HG03196 (cell line): ENCODE results near the gene DAGLB.
A peak's percentile ranks its signal among the peaks of the same experiment; 100 is the strongest.

Source experiments
- ATAC-seq: cut with Tn5 transposase; IDR thresholded peaks from one replicate; pipeline ENCODE4 v1.9.1; 2021; ENCODE audit not compliant: unreplicated experiment

Gene DAGLB, protein sequence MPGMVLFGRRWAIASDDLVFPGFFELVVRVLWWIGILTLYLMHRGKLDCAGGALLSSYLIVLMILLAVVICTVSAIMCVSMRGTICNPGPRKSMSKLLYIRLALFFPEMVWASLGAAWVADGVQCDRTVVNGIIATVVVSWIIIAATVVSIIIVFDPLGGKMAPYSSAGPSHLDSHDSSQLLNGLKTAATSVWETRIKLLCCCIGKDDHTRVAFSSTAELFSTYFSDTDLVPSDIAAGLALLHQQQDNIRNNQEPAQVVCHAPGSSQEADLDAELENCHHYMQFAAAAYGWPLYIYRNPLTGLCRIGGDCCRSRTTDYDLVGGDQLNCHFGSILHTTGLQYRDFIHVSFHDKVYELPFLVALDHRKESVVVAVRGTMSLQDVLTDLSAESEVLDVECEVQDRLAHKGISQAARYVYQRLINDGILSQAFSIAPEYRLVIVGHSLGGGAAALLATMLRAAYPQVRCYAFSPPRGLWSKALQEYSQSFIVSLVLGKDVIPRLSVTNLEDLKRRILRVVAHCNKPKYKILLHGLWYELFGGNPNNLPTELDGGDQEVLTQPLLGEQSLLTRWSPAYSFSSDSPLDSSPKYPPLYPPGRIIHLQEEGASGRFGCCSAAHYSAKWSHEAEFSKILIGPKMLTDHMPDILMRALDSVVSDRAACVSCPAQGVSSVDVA

DNA sequence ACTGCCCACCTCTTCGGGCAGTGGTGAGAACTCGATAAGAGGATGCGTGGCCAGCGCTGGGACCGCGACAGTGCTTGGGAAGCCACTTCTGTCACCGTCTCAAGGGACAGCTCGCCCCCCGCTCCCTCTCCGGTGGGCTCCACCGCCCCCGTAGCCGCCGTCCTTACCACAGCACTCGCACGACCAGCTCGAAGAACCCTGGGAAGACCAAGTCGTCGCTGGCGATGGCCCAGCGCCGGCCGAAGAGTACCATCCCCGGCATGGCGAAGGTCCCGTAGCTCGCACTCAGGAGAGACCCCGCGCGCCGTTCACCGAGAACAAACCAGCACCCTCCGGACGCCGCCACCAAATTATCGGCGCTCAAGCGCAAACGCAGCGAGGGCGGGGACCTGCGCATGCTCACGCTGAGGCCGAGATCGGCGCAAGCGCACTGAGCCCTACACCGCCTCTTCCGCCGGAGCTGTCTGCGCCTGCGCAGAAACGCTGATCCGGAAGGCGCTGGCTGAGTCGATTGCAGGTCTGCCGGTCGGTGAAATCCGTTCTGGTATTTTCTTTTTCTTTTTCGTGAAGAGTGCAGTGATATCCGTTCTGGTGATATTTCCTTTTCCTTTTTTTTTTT lies at the start of gene DAGLB:
Gene DAGLB (minus strand): TSS at position 374 of the 619 bp plus-strand sequence. CDS start 112 bp downstream, at position 262.
- peak; percentile 71 for ATAC-seq

DNA sequence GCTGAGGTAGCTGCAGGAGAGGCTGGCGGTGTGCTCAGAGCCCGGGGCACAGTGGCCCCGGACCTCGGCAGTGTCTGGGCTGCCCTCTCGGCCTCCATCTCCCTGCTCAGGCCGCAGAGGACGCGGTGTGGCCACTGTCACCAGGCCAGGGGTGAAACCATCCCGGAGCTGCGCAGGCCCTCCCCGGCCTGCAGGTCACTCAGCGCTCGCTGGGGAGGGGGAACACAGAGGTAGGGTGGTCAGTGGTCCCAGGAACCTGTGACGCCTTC lies 49.8 kb upstream of the DAGLB start:
- no peak for ATAC-seq

DNA sequence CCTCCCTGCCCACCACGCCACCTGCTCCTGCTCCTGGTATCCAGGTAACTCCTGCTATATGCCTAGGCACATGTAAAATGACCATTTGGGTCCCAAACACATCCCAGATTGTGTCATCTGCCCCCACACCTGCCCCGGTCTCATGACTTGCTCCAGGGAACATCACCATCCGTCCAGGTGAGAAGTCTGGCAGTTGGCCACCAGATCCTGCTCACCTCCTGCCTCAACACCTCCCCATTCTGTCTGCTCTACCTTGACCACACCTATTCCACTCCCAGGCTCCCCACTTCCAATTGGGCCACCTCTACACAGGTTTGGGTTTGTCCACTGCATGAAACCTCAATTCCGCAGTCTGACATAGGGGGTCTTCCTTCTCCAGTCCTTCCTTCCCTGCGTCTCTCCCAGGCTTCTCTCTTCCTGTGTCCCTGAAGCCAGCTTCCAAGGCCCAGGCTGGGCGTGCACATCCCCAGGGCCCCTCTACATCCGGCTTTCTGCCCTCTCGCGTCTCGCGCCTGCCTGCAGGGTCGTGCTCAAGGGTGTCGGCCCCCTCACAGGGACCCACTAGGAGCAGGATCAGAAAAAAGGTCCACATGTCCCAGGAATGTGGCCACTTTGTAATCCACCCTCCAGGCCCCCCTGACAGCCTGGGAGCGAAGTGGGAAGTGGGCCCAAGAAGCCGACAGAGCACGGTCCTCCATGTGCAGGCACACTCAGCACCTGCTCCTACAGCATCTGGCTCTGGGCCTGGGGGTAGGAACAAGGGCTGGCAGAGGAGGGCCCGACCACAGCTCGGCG lies 49.3 kb upstream of the DAGLB start:
- no peak for ATAC-seq

DNA sequence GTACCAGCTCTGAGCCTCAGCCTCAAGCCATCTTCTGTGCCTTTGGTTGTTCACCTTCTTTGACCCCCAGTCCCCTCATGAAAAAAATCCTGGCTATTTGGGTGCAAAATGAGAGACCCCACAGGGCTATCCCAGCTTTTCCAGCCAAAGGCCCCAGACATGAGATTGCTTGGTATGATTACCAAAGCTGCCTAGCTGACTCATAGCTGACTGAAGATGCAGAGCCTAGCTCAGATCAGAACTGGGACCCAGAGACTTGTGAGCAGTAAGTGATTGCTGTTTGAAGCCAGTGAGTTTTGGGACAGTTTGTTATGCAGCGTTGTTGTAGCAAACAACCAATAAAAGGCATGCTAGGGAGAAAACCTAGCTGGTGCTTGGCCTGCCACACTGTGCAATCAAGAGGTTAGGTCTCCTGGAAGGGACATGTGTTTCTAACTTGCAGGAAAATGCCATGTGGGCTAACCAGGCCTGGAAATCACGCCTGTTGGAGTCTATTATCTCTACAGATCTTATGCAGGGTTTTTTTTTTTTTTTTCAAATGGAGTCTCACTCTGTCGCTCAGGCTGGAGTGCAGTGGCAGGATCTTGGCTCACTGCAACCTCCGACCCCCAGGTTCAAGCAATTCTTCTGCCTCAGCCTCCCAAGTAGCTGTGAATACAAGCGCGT lies 48.0 kb upstream of the DAGLB start:
- no peak for ATAC-seq

DNA sequence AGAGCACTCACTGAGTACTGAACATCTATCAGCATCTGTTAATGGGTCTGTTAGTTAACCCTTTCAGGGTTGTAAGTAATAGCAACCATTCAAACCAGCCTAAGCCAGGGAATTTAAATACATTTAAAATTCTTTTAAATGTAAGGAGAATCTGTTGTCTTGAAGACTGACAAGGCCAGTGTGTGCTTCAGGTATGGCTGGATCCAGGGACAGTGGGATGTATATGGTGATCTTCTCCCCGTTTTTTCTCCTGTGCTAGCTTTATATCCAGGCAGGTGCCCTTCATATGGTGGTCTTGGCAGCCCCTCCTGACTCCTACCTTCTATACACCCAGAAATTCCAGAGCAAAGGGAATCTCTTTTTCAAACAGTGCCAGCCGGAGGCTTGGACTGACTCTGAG lies 46.6 kb upstream of the DAGLB start:
- ATAC-seq = no peak

DNA sequence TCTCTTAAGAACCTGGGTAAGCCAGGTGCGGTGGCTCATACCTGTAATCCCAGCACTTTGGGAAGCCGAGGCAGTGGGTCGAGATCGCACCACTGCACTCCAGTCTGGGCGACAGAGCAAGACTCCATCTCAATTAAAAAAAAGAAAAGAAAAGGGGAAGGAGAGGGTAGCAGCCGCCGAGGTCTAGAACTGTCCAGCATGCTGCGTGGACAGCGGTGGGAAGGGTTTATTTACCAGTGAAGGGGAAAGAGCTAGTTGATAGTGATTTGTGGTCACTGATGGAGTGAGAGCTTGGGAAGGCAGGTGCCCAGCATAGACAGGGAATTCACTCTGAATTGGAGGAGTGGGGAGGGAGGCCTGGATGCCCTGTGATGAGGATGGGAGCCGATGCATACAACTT lies 43.4 kb upstream of the DAGLB start:
- no peak for ATAC-seq

DNA sequence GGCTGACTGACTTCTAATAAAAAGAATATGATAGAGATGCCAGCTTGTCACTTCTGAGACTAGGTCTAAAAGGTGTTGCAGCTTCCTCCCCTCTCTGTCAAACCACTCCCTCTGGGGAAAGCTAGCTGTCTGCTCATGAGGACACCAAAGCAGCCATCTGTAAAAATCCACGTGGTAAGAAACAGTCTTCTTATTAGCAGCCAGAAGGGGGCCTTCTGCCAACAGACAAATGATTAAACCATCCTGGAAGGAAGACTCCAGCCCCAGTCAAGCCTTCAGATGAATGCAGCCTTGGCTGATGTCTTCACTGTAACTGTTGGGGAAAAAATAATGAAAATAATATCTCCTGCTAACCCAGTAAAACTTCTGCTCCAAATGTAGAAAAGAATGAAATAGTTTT lies 41.9 kb upstream of the DAGLB start:
- ATAC-seq = no peak

DNA sequence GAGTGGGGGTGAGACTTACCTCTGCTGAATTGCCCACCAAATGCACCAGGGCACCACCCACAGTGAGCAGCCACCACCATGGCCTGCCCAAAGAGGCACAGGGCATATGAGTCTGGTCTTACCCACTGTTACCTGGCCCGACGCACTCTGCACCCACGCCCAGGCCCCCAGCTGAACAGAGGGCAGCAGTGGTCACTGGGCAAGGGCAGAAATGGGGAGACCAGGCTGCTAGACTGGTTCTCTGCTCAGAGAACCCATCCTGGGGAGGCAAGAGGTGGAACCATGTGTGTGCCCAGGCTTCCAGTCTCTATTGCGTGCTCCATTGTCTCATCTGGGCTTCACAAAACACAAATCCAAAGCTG lies 39.4 kb upstream of the DAGLB start:
- no peak for ATAC-seq

DNA sequence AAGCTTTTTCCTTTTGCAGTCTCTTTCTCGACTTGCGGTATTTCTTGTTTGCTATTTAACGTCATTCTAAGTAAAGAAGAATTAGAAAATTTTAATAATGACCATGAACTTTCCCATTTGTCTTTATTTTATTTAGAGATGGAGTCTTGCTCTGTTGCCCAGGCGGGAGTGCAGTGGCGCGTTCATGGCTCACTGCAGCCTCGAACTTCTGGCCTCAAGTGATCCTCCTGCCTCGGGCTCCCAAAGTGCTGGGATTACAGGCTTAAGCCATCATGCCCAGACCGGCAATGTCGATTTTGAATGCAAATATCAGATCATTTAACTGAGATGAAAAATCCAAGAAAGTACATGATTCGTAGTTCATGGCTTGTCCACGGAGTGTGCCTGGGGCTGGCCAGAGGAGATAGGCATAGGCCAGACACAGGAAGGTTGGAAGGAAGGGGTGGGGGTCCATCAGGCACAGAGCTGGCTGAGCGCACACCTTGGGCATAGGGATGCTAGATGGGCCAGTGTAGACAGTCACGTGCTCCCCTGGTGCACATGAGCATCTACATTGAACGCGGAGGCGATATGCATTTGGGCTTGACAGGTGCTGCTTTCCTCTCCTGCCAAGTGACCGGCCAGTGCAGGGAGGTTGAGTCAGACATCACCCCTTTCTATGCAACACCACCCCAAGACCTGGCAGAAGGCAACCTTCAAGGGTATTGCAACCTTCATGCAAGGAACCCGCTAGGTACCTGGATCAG lies 38.9 kb upstream of the DAGLB start:
- no peak for ATAC-seq

DNA sequence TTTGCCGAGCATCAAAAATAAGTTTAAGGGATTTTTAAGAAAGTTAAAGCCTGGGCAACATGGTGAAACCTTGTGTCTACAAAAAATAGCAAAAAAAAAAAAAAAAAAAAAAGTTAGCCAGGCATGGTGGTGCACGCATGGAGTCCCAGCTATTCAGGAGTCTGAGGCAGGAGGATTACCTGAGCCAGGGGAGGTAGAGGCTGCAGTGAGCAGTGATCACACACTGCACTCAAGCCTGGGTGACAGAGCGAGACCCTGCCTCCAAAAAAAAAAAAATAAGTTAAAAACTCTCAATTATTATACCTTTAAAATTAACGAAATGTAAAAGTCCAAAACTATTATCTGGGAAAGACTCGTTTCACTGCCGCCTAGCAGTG lies 35.0 kb upstream of the DAGLB start:
- ATAC-seq = no peak

DNA sequence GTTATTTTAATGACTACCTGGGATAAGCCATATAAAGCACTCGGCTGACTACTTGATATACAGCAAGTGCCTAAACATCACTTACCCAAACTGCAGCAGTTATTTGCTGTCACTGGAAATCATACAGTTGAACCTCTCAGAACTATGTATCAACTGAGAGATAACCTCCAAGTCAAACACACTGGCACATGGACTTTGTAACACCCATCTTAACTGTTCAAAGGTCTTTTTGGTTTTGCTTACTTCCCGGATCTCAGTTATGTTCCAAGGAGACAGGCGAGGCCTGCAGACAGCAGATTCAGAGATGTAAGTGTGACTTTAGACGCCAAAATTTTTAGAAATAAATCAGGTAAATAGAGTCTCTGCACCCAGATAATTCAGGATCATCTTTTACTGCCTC lies 34.6 kb upstream of the DAGLB start:
- ATAC-seq = no peak

DNA sequence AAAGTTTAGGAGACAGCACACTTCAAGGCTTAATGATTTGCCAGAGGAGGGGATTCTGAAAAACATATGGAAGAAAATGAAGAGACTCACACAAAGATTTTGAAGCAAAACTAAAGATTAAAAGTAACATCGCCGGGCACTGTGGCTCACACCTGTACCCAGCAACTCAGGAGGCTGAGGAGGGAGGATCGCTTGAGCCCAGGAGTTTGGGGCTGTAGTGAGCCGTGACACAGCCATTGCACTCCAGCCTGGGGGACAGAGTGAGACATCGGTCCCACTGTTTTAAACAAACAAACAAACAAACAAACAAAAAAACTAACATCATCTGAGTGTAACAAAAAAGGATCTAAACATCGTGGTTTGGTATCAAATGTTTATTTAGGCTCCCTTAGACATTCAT lies 33.7 kb upstream of the DAGLB start:
- no peak for ATAC-seq

DNA sequence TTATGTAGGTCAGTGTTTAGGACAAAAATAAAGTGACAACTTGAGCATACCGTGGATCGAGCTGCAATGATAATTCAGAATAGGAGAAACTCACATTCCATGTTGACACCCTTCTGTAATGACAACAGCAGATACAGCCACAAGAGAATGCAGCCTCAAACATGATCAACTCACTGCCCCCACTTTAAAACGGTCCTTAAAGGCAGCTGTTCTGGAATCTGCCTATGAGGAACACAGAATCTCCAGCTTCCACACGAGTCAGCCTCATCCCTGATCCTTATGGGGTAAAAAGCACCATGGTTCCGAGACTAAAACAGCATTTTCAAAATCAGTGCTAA lies 32.5 kb upstream of the DAGLB start:
- ATAC-seq = no peak

DNA sequence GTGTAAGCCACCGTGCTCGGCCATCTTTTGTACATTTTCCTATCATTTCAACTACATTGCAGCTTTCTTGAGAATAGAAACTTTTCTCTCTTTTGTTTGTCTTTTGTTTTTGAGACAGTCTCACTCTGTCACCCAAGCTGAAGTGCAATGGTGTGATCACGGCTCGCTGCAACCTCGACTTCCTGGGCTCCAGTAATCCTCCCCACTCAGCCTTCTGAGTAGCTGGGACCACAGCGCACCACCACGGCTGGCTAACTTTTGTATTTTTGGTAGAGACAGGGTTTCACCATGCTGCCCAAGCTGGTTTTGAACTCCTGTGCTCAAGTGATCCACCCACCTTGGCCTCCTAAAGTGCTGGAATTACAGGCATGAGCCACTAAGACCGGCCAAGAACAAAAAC lies 31.3 kb upstream of the DAGLB start:
- ATAC-seq = no peak

DNA sequence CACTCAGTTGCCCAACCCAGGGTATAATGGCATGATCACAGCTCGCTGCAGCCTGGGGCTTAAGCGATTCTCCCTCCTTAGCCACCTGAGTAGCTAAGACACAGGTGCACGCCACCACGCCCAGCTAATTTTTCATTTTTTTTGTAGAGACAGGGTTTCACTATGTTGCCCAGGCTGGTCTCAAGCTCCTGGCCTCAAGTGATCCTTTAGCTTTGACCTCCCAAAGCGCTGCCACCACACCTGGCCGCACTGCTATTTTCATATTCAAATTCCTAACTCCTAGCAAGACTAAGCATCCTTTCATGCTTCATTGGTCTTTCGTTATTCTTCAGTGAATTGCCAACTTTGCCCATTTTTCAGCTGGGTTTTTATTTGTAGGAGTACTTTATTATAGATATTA lies 30.4 kb upstream of the DAGLB start:
- ATAC-seq = no peak

DNA sequence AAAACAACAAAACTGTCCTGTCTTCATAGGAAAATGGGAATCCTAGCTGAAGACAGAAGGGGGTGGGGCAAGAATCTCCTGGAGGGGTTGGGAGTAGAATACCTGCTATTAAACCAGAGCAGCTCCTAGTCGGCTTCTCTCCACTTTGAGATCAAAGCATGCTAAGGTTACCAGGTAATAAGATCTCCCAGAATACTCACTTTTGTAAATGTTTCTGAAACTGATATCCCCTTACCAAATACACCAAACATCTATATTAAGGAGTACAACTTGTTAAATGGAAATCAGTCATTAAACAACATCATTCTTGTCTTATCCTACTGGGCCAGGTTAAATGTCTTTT lies 29.5 kb upstream of the DAGLB start:
- no peak for ATAC-seq

DNA sequence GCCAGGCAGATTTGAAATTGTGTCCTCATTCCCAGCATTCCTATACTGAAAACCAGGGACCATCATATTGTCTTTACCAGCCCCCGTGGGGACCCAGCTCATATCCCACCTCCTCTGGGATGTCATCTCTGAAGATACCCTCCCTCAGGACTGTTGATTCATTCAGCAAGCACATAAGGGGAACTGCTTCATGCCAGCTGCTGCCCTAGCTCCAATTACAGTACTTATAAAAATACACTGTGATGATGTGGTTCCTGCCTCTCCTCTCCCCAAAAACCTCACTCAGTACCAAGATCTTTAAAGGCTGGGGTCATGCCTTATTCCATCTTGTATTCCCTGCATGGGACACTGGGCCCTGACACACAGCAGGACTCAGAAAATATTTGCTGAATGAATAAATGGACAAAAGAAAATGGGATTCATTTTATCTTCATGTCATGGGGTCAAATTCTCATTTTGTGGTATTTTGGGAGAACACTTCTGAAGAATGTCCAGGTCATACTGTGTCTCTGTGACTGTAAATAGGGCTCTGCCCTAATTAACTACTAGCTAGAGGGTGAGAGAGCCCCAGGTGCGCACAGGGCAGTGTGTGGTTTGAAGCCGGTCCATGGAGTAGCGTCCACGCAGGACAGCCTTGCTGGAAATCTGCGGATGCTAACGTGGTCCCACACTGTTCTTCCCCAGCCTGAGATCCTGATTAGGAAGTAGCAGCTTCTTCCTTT lies 29.0 kb upstream of the DAGLB start:
- ATAC-seq = no peak

DNA sequence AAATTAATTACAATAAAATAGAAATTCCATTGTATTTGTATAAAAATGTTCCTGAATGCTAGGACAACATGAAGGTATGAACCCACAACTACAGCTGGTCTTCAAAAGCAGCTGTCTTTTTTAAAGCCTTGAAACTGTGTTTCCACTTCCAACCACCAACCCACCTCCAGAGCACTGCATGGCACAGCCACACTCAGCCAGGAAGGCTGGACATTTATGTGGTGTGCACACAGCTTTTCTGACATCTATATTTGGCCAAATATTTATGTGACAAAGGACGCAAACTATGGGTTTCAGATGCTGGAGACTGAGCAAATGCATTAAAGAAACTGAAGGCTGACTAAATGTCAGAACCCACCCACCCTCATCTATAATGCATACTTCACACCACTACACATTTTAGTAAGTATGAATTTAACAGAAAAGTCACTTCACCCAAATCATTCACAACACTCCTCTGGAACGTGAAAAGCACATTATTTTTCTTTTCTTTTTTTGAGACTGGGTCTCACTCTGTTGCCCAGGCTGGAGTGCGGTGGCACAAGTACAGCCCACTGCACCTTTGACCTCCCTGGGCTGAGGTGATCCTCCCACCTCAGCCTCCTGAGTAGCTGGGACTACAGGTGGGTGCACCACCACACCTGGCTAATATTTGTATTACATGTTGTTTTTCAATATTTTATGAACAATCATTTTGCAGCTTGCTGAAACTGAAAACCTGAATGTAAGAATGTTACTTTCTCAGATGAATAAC lies 27.9 kb upstream of the DAGLB start:
- ATAC-seq = no peak

DNA sequence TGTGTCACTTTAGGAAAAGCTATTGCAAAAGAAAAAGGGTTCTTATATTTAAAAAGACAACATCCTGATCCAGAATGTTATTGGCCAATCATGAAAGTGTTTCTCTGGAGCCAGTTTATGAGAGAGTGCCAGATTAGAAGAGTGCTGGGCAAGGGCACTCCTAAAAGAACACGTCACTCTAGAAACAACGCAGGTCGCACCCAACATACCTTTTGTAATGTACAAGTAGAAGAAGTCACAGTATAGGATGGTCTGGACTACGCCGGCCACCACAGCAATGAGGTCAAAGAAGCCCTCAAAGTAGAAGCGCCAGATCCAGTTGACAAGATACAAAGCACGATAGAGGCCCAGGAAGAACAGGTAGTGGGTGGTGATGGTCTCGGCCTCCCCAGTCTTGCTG lies 18.1 kb upstream of the DAGLB start:
- no peak for ATAC-seq
